ENCODE measurements around the gene ZNF688. TPM values are rescaled to one million over a fixed set of nuclear protein-coding genes. Genes with fewer than 3 reads are reported as not detected.

Gene ZNF688
- total and polyA plus RNA-seq, 2 of the 8 experiments (the other 6 are each of a cell fraction or from before 2014, with no cell fraction given) = 2.7 to 3.5 TPM

DNA sequence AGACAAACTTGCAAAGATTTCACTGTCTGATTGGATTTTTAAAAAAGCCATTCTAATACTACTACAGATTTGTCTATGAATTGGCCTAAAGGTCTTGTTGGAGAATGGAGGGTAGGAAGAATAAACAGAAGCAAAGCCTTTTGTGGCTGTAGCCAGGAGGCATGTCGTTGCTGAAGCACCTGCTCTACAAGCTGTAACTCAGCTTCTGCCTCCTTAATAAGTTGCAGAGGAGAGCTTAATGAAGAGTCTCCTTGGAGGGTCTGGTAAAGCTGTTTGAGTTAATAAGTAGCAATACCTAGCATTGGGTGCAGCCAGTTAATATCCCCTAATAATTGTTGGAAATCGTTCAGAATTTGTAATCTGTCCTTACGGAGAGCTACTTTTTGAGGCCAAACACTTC is 48.7 kb upstream of the ZNF688 start (continued):
- TF ChIP-seq, protein P1, sequence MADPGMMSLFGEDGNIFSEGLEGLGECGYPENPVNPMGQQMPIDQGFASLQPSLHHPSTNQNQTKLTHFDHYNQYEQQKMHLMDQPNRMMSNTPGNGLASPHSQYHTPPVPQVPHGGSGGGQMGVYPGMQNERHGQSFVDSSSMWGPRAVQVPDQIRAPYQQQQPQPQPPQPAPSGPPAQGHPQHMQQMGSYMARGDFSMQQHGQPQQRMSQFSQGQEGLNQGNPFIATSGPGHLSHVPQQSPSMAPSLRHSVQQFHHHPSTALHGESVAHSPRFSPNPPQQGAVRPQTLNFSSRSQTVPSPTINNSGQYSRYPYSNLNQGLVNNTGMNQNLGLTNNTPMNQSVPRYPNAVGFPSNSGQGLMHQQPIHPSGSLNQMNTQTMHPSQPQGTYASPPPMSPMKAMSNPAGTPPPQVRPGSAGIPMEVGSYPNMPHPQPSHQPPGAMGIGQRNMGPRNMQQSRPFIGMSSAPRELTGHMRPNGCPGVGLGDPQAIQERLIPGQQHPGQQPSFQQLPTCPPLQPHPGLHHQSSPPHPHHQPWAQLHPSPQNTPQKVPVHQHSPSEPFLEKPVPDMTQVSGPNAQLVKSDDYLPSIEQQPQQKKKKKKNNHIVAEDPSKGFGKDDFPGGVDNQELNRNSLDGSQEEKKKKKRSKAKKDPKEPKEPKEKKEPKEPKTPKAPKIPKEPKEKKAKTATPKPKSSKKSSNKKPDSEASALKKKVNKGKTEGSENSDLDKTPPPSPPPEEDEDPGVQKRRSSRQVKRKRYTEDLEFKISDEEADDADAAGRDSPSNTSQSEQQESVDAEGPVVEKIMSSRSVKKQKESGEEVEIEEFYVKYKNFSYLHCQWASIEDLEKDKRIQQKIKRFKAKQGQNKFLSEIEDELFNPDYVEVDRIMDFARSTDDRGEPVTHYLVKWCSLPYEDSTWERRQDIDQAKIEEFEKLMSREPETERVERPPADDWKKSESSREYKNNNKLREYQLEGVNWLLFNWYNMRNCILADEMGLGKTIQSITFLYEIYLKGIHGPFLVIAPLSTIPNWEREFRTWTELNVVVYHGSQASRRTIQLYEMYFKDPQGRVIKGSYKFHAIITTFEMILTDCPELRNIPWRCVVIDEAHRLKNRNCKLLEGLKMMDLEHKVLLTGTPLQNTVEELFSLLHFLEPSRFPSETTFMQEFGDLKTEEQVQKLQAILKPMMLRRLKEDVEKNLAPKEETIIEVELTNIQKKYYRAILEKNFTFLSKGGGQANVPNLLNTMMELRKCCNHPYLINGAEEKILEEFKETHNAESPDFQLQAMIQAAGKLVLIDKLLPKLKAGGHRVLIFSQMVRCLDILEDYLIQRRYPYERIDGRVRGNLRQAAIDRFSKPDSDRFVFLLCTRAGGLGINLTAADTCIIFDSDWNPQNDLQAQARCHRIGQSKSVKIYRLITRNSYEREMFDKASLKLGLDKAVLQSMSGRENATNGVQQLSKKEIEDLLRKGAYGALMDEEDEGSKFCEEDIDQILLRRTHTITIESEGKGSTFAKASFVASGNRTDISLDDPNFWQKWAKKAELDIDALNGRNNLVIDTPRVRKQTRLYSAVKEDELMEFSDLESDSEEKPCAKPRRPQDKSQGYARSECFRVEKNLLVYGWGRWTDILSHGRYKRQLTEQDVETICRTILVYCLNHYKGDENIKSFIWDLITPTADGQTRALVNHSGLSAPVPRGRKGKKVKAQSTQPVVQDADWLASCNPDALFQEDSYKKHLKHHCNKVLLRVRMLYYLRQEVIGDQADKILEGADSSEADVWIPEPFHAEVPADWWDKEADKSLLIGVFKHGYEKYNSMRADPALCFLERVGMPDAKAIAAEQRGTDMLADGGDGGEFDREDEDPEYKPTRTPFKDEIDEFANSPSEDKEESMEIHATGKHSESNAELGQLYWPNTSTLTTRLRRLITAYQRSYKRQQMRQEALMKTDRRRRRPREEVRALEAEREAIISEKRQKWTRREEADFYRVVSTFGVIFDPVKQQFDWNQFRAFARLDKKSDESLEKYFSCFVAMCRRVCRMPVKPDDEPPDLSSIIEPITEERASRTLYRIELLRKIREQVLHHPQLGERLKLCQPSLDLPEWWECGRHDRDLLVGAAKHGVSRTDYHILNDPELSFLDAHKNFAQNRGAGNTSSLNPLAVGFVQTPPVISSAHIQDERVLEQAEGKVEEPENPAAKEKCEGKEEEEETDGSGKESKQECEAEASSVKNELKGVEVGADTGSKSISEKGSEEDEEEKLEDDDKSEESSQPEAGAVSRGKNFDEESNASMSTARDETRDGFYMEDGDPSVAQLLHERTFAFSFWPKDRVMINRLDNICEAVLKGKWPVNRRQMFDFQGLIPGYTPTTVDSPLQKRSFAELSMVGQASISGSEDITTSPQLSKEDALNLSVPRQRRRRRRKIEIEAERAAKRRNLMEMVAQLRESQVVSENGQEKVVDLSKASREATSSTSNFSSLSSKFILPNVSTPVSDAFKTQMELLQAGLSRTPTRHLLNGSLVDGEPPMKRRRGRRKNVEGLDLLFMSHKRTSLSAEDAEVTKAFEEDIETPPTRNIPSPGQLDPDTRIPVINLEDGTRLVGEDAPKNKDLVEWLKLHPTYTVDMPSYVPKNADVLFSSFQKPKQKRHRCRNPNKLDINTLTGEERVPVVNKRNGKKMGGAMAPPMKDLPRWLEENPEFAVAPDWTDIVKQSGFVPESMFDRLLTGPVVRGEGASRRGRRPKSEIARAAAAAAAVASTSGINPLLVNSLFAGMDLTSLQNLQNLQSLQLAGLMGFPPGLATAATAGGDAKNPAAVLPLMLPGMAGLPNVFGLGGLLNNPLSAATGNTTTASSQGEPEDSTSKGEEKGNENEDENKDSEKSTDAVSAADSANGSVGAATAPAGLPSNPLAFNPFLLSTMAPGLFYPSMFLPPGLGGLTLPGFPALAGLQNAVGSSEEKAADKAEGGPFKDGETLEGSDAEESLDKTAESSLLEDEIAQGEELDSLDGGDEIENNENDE (IDR thresholded peaks at IDR 0.05; ENCODE audit: insufficient replicate concordance, low read length) = no peak
- TF ChIP-seq SIX5 (IDR thresholded peaks at IDR 0.05; ENCODE audit: low read depth, low read length) = no peak

All from H1 (cell line).